Measurements from ENCODE around the gene ERICH4. TPM values are rescaled to one million over a fixed set of nuclear protein-coding genes. Genes with fewer than 3 reads are reported as not detected.
"Not testable (repeated sequence)": the region's sequence is repeated elsewhere in the genome, so short reads cannot be mapped to it uniquely, and the experiment has no call there.

The ERICH4 gene
- total and polyA plus RNA-seq, 3 donors from 2014 or later = 0.61 to 1.8 TPM; not detected in 1

DNA sequence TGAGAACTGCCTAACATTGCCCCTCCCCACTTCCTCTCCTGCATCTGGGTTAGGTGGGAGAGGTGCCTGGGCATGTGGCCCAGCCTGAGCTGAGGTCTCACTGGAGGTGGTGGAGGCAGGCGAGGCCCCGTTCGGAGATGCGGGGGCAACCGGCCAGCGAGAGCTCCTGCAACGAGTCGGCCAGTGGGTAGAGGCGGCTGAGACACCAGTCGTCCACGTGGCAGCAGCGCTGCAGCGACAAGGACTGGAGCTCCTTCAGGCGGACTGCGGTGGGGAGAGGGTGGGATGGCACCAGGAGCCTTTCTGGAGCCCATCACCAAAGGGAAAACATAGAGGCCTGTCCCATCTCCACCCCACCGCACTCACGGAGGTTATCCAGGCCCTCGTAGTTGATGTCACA, 9.8 kb upstream of the ERICH4 start:
- no peaks in the 10 kb centered on the region for H3K9me3 ChIP-seq
- H3K27ac ChIP-seq = no peak overlapping the region
- H3K4me3 ChIP-seq = no peak overlapping the region
- WGBS, 2 donors = 91 to 98% methylated on average over 7 to 18 of the region's 18 CpGs
- intact Hi-C loops (cut with DNase I; ENCODE audit: low total_unique reads) = no loop called here
- H3K36me3 ChIP-seq (ENCODE audit: low read depth, missing control alignments) = no peaks in the 10 kb centered on the region
- H3K27me3 ChIP-seq = no peaks in the 10 kb centered on the region
- TF ChIP-seq, protein P1, sequence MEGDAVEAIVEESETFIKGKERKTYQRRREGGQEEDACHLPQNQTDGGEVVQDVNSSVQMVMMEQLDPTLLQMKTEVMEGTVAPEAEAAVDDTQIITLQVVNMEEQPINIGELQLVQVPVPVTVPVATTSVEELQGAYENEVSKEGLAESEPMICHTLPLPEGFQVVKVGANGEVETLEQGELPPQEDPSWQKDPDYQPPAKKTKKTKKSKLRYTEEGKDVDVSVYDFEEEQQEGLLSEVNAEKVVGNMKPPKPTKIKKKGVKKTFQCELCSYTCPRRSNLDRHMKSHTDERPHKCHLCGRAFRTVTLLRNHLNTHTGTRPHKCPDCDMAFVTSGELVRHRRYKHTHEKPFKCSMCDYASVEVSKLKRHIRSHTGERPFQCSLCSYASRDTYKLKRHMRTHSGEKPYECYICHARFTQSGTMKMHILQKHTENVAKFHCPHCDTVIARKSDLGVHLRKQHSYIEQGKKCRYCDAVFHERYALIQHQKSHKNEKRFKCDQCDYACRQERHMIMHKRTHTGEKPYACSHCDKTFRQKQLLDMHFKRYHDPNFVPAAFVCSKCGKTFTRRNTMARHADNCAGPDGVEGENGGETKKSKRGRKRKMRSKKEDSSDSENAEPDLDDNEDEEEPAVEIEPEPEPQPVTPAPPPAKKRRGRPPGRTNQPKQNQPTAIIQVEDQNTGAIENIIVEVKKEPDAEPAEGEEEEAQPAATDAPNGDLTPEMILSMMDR (IDR thresholded peaks at IDR 0.05) = no peak
- TF ChIP-seq POLR2A (IDR thresholded peaks at IDR 0.05) = no peak
- H3K4me1 ChIP-seq = peaks cover 2% of the 10 kb centered on the region
- DNase-seq = no peak

DNA sequence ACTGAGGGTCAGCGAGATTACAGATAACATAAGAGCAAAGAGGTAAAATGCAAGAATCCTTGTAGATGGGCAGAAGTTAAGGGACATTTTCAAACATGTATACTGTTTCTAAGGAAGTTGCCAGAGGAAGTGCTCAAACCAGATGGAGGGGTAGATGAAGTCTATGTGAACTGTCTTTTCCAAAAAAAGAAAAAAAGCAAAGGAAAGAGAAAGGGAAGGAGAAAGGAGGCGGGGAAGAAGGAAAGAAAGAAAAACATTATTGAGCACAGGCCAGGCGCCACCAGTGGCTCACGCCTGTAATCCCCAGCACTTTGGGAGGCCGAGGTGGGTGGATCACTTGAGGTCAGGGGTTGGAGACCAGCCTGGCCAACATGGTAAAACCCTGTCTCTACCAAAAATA, 8.5 kb upstream of the ERICH4 start:
- H3K27ac ChIP-seq = no peak overlapping the region
- intact Hi-C loops (cut with DNase I; ENCODE audit: low total_unique reads) = no loop called here
- no peak for DNase-seq
- no peaks in the 10 kb centered on the region for H3K9me3 ChIP-seq
- TF ChIP-seq POLR2A (IDR thresholded peaks at IDR 0.05) = no peak
- TF ChIP-seq, protein P1 (IDR thresholded peaks at IDR 0.05) = no peak
- WGBS, 2 donors = 87 to 89% methylated on average over 5 of the region's 5 CpGs
- H3K4me1 ChIP-seq = no peaks in the 10 kb centered on the region
- no peaks in the 10 kb centered on the region for H3K36me3 ChIP-seq (ENCODE audit: low read depth, missing control alignments)
- no peak overlapping the region for H3K4me3 ChIP-seq
- no peaks in the 10 kb centered on the region for H3K27me3 ChIP-seq

DNA sequence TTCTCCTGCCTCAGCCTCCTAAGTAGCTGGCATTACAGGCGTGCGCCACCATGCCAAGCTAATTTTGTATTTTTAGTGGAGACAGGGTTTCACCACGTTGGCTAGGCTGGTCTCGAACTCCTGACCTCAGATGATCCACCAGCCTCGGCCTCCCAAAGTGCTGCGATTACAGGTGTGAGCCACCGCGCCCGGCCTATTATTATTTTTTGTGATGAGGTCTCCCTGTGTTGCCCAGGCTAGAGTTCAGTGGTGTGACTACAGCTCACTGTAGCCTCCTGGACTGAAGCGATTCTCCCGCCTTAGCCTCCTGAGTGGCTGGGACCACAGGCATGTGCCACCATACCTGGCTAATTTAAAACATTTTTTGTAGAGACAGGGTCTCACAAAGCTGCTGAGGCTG, 7.6 kb upstream of the ERICH4 start:
- 96 to 98% methylated on average over 11 of the region's 11 CpGs for WGBS, 2 donors
- not testable (repeated sequence) for H3K36me3 ChIP-seq (ENCODE audit: low read depth, missing control alignments)

DNA sequence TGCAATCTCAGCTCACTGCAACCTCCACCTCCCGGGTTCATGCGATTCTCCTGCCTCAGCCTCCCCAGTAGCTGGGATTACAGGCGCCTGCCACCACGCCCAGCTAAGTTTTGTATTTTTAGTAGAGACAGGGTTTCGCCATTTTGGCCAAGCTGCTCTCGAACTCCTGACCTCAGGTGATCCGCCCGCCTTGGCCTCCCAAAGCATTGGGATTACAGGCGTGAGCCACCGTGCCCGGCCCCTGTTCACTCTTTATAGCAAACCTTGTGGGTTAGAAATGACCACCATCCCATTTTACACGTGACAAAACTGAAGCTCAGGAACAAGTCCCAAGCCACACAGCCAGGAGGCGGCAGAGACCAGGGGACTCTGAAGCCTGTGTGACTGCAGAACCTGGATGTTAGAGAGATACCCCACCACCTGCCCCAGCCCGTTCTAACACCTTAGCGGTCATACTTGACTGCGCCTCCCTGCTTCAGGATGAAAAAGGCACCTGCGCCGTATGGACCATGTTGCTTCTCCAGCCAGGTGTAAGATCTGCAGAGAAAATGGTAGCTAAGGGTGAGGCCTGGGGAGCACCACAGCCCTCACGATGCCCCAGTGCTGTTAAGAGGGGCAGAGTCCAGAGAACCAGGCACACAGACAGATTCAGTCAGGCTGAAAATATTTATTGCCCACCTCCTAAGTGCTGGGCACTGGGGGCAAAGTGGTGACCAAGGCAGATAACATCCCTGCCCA, 6.9 kb upstream of the ERICH4 start:
- no peaks in the 10 kb centered on the region for H3K36me3 ChIP-seq (ENCODE audit: low read depth, missing control alignments)
- no peak overlapping the region for H3K27ac ChIP-seq
- no peaks in the 10 kb centered on the region for H3K4me1 ChIP-seq
- no peak overlapping the region for H3K4me3 ChIP-seq
- WGBS, 2 donors = 95 to 98% methylated on average over 17 to 19 of the region's 19 CpGs
- TF ChIP-seq, protein P1 (IDR thresholded peaks at IDR 0.05) = no peak
- no peak for TF ChIP-seq POLR2A (IDR thresholded peaks at IDR 0.05)
- intact Hi-C loops (cut with DNase I; ENCODE audit: low total_unique reads) = no loop called here
- H3K27me3 ChIP-seq = no peaks in the 10 kb centered on the region
- no peak for DNase-seq
- no peaks in the 10 kb centered on the region for H3K9me3 ChIP-seq

More for the DNA sequence above, 7.6 kb upstream of the ERICH4 start:
- H3K27ac ChIP-seq; H3K9me3 ChIP-seq; H3K4me3 ChIP-seq; DNase-seq; H3K27me3 ChIP-seq; H3K4me1 ChIP-seq; intact Hi-C loops (cut with DNase I; ENCODE audit: low total_unique reads): not testable (repeated sequence)

DNA sequence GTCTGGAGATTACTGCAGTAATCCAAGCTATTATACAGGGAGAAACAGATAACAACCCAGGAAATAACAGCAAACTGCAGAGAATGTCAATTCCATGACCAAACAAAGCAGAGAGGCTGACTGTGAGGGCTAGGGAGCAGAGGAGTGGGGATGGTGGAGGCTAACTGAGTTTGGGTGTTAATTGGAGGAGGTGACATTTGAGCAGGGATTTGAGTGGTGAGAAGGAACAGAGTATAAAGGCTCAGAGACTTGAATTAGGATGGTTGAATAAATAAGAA, 6.3 kb upstream of the ERICH4 start:
- no peaks in the 10 kb centered on the region for H3K4me1 ChIP-seq
- no peaks in the 10 kb centered on the region for H3K9me3 ChIP-seq
- intact Hi-C loops (cut with DNase I; ENCODE audit: low total_unique reads) = no loop called here
- H3K4me3 ChIP-seq = no peak overlapping the region
- no peaks in the 10 kb centered on the region for H3K27me3 ChIP-seq
- TF ChIP-seq, protein P1 (IDR thresholded peaks at IDR 0.05) = no peak
- TF ChIP-seq POLR2A (IDR thresholded peaks at IDR 0.05) = no peak
- no peak overlapping the region for H3K27ac ChIP-seq
- H3K36me3 ChIP-seq (ENCODE audit: low read depth, missing control alignments) = no peaks in the 10 kb centered on the region
- no peak for DNase-seq
